ENCODE measurements around the gene SLC1A7.

The SLC1A7 gene

GRCh38 chr1:53134961-53135734 is 7.3 kb downstream of the SLC1A7 start:
- DNase-seq: no peak
- CTCF ChIA-PET: no interaction called here
- H3K4me1 Mint-ChIP-seq: no peaks in the 10 kb centered on the region
- H3K4me3 Mint-ChIP-seq: no peak overlapping the region
- peaks cover 6% of the 10 kb centered on the region for H3K27me3 Mint-ChIP-seq
- peaks cover 5% of the 10 kb centered on the region for H3K9me3 Mint-ChIP-seq
- no peaks in the 10 kb centered on the region for H3K36me3 Mint-ChIP-seq
- H3K27ac Mint-ChIP-seq: no peak overlapping the region

- CTCF ChIA-PET: no interaction called here
- Mint-ChIP-seq H3K4me3 (no peak overlapping the region), H3K27ac (no peak overlapping the region), H3K4me1 (no peaks in the 10 kb centered on the region), H3K9me3 (peaks cover 5% of the 10 kb centered on the region), H3K27me3 (peaks cover 6% of the 10 kb centered on the region), H3K36me3 (no peaks in the 10 kb centered on the region)
- DNase-seq: no peak
Observed at GRCh38 chr1:53134042-53134485, 8.4 kb downstream of the SLC1A7 start.

GRCh38 chr1:53133261-53134041 is 9.0 kb downstream of the SLC1A7 start:
- H3K27ac Mint-ChIP-seq: no peak overlapping the region
- no peak for DNase-seq
- CTCF ChIA-PET: no interaction called here
- no peak overlapping the region for H3K4me3 Mint-ChIP-seq
- no peaks in the 10 kb centered on the region for H3K4me1 Mint-ChIP-seq
- H3K9me3 Mint-ChIP-seq: peaks cover 5% of the 10 kb centered on the region
- H3K36me3 Mint-ChIP-seq: no peaks in the 10 kb centered on the region
- peaks cover 8% of the 10 kb centered on the region for H3K27me3 Mint-ChIP-seq

- Mint-ChIP-seq H3K4me3 (no peak overlapping the region), H3K27me3 (peaks cover 15% of the 10 kb centered on the region), H3K36me3 (no peaks in the 10 kb centered on the region), H3K9me3 (no peaks in the 10 kb centered on the region), H3K4me1 (no peaks in the 10 kb centered on the region), H3K27ac (no peak overlapping the region)
- CTCF ChIA-PET: no interaction called here
- DNase-seq: no peak
Observed at GRCh38 chr1:53132176-53132575, 10.3 kb downstream of the SLC1A7 start.

- CTCF ChIA-PET: no interaction called here
- Mint-ChIP-seq H3K4me1 (no peaks in the 10 kb centered on the region), H3K27ac (no peak overlapping the region), H3K4me3 (no peak overlapping the region), H3K27me3 (peaks cover 15% of the 10 kb centered on the region), H3K9me3 (no peaks in the 10 kb centered on the region), H3K36me3 (no peaks in the 10 kb centered on the region)
- no peak for DNase-seq
Observed at GRCh38 chr1:53131590-53131938, 10.9 kb downstream of the SLC1A7 start.

GRCh38 chr1:53130878-53131589 is 11.4 kb downstream of the SLC1A7 start:
- DNase-seq: no peak
- H3K27ac Mint-ChIP-seq: no peak overlapping the region
- no peaks in the 10 kb centered on the region for H3K4me1 Mint-ChIP-seq
- H3K9me3 Mint-ChIP-seq: no peaks in the 10 kb centered on the region
- CTCF ChIA-PET: no interaction called here
- no peak overlapping the region for H3K4me3 Mint-ChIP-seq
- H3K36me3 Mint-ChIP-seq: no peaks in the 10 kb centered on the region
- peaks cover 15% of the 10 kb centered on the region for H3K27me3 Mint-ChIP-seq

GRCh38 chr1:53130598-53130877 is 11.9 kb downstream of the SLC1A7 start:
- CTCF ChIA-PET: no interaction called here
- H3K36me3 Mint-ChIP-seq: no peaks in the 10 kb centered on the region
- no peaks in the 10 kb centered on the region for H3K4me1 Mint-ChIP-seq
- no peak overlapping the region for H3K27ac Mint-ChIP-seq
- H3K4me3 Mint-ChIP-seq: no peak overlapping the region
- peaks cover 15% of the 10 kb centered on the region for H3K27me3 Mint-ChIP-seq
- no peak for DNase-seq
- H3K9me3 Mint-ChIP-seq: no peaks in the 10 kb centered on the region

- no peaks in the 10 kb centered on the region for H3K9me3 Mint-ChIP-seq
- no peaks in the 10 kb centered on the region for H3K36me3 Mint-ChIP-seq
- CTCF ChIA-PET: no interaction called here
- no peak for DNase-seq
- no peaks in the 10 kb centered on the region for H3K4me1 Mint-ChIP-seq
- H3K4me3 Mint-ChIP-seq: no peak overlapping the region
- peaks cover 15% of the 10 kb centered on the region for H3K27me3 Mint-ChIP-seq
- H3K27ac Mint-ChIP-seq: no peak overlapping the region
Observed at GRCh38 chr1:53129891-53130597, 12.4 kb downstream of the SLC1A7 start.

- no peak for DNase-seq
- Mint-ChIP-seq H3K4me1 (no peaks in the 10 kb centered on the region), H3K4me3 (no peak overlapping the region), H3K27ac (no peak overlapping the region), H3K9me3 (no peaks in the 10 kb centered on the region), H3K27me3 (peaks cover 15% of the 10 kb centered on the region), H3K36me3 (no peaks in the 10 kb centered on the region)
- CTCF ChIA-PET: no interaction called here
Observed at GRCh38 chr1:53128401-53128800, 14.0 kb downstream of the SLC1A7 start.

- H3K9me3 Mint-ChIP-seq: no peaks in the 10 kb centered on the region
- DNase-seq: no peak
- no peaks in the 10 kb centered on the region for H3K36me3 Mint-ChIP-seq
- H3K27me3 Mint-ChIP-seq: peaks cover 9% of the 10 kb centered on the region
- no peak overlapping the region for H3K4me3 Mint-ChIP-seq
- H3K27ac Mint-ChIP-seq: no peak overlapping the region
- H3K4me1 Mint-ChIP-seq: no peaks in the 10 kb centered on the region
- CTCF ChIA-PET: no interaction called here
Observed at GRCh38 chr1:53127546-53127945, 14.9 kb downstream of the SLC1A7 start.

- peaks cover 9% of the 10 kb centered on the region for H3K27me3 Mint-ChIP-seq
- H3K4me1 Mint-ChIP-seq: no peaks in the 10 kb centered on the region
- no peaks in the 10 kb centered on the region for H3K9me3 Mint-ChIP-seq
- CTCF ChIA-PET: no interaction called here
- H3K4me3 Mint-ChIP-seq: no peak overlapping the region
- no peaks in the 10 kb centered on the region for H3K36me3 Mint-ChIP-seq
- H3K27ac Mint-ChIP-seq: no peak overlapping the region
- DNase-seq: no peak
Observed at GRCh38 chr1:53126495-53126894, 15.9 kb downstream of the SLC1A7 start.

GRCh38 chr1:53125623-53126360 is 16.6 kb downstream of the SLC1A7 start:
- no peak overlapping the region for H3K27ac Mint-ChIP-seq

GRCh38 chr1:53125122-53125521 is 17.3 kb downstream of the SLC1A7 start:
- Mint-ChIP-seq H3K27ac (no peak overlapping the region), H3K27me3 (peaks cover 13% of the 10 kb centered on the region), H3K4me1 (no peaks in the 10 kb centered on the region), H3K9me3 (no peaks in the 10 kb centered on the region), H3K4me3 (no peak overlapping the region), H3K36me3 (no peaks in the 10 kb centered on the region)
- CTCF ChIA-PET: no interaction called here
- no peak for DNase-seq

More at GRCh38 chr1:53125623-53126360, 16.6 kb downstream of the SLC1A7 start:
- Mint-ChIP-seq H3K36me3 (no peaks in the 10 kb centered on the region), H3K9me3 (no peaks in the 10 kb centered on the region), H3K27me3 (peaks cover 13% of the 10 kb centered on the region), H3K4me3 (no peak overlapping the region), H3K4me1 (no peaks in the 10 kb centered on the region)
- CTCF ChIA-PET: no interaction called here
- DNase-seq: no peak
